BE2C (cell line): ENCODE data around the gene KLK1.
"Not testable (repeated sequence)": the region's sequence is repeated elsewhere in the genome, so short reads cannot be mapped to it uniquely, and the experiment has no call there.

Experiments used
- DNase-seq: peaks from one replicate; pipeline ENCODE4 v3.0.0-alpha.2; 2020
- H3K27me3 ChIP-seq: fragments of 250-450 bp; sonication (Bioruptor Pico); 2 replicates; pipeline ENCODE4 v1.5.1; 2020; ENCODE audit warnings: mild to moderate bottlenecking
- H3K36me3 ChIP-seq: fragments of 250-450 bp; sonication (Bioruptor Pico); 2 replicates; pipeline ENCODE4 v1.5.1; 2020; ENCODE audit warnings: mild to moderate bottlenecking
- H3K4me1 ChIP-seq: fragments of 250-450 bp; sonication (Bioruptor Pico); 2 replicates; pipeline ENCODE4 v1.5.1; 2020
- H3K4me3 ChIP-seq: 2 replicates; pipeline ENCODE4 v1.5.1; 2011; ENCODE audit warnings: low read depth, low read length
- H3K9me3 ChIP-seq: fragments of 250-450 bp; sonication (Bioruptor Pico); 2 replicates; pipeline ENCODE4 v1.5.1; 2020
- TF ChIP-seq, protein P1 (sequence below): IDR thresholded peaks from 2 replicates; pipeline ENCODE4 v1.5.1; 2012; ENCODE audit warnings: mild to moderate bottlenecking, low read depth, low read length

The KLK1 gene

DNA sequence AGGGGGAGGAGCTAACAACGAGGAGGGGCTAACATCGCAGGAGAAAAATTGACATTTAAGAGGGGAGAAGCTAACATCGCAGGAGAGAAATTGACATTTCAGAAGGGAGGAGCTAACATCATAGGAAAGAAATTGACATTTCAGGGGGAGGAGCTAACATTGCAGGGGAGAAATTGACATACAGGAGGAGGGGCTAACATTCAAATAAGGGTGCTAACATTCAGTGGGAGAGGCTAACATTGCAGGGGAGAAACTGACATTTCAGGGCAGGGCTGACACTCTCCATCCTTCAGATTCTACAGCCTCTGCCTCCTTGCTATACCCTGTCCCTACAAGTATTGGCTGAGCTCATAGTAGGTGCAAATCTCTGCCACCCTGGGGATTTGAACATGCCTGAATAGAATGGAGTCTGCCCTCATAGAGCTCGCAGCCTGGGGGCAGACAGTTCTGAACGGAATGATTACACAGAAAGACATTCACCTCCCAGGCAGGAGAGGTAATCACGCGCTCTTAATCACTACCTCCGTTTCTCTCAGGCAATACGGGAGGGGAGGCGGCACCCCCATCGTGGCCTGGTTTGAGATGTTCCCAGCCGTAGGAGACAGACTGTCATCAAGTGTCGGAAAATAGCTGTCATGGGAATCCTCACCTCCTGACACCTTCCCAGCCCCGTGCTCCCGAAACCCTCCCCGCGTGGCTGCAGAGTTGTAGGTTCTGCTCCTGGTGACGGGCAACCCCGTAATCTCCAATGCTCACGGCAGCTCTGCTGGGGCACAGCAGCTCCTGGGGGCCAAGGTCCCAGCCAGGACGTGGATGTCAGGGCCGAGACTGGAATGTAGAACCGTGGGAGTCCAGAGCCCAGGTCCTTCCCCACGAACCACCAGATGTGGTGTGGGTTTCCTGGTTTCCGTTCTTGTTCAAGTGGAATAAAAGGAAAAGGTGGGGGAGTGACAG lies 43.8 kb downstream of the KLK1 start:
- DNase-seq = no peak
- Histone ChIP-seq H3K4me3 (no peak overlapping the region), H3K36me3 (no peaks in the 10 kb centered on the region), H3K4me1 (no peaks in the 10 kb centered on the region), H3K27me3 (peaks cover 67% of the 10 kb centered on the region), H3K9me3 (no peaks in the 10 kb centered on the region; the same call in 1 of the 2 replicates)
- TF ChIP-seq, protein P1, sequence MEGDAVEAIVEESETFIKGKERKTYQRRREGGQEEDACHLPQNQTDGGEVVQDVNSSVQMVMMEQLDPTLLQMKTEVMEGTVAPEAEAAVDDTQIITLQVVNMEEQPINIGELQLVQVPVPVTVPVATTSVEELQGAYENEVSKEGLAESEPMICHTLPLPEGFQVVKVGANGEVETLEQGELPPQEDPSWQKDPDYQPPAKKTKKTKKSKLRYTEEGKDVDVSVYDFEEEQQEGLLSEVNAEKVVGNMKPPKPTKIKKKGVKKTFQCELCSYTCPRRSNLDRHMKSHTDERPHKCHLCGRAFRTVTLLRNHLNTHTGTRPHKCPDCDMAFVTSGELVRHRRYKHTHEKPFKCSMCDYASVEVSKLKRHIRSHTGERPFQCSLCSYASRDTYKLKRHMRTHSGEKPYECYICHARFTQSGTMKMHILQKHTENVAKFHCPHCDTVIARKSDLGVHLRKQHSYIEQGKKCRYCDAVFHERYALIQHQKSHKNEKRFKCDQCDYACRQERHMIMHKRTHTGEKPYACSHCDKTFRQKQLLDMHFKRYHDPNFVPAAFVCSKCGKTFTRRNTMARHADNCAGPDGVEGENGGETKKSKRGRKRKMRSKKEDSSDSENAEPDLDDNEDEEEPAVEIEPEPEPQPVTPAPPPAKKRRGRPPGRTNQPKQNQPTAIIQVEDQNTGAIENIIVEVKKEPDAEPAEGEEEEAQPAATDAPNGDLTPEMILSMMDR = no peak

- H3K9me3 ChIP-seq = no peaks in the 10 kb centered on the region; the same call in 1 of the 2 replicates
- peaks cover 69% of the 10 kb centered on the region for H3K27me3 ChIP-seq
- H3K4me3 ChIP-seq = no peak overlapping the region
- H3K4me1 ChIP-seq = no peaks in the 10 kb centered on the region
- no peak for DNase-seq
- TF ChIP-seq, protein P1 = no peak
- no peaks in the 10 kb centered on the region for H3K36me3 ChIP-seq
These were observed 44.6 kb downstream of the KLK1 start for GRCh38 chr19:50778906-50779430.

- Histone ChIP-seq H3K36me3 (no peaks in the 10 kb centered on the region), H3K4me1 (no peaks in the 10 kb centered on the region), H3K4me3 (no peak overlapping the region), H3K27me3 (peaks cover 68% of the 10 kb centered on the region), H3K9me3 (no peaks in the 10 kb centered on the region; the same call in 1 of the 2 replicates)
- DNase-seq = no peak
- TF ChIP-seq, protein P1 = no peak
These were observed 45.7 kb downstream of the KLK1 start for GRCh38 chr19:50777830-50778303.

DNA sequence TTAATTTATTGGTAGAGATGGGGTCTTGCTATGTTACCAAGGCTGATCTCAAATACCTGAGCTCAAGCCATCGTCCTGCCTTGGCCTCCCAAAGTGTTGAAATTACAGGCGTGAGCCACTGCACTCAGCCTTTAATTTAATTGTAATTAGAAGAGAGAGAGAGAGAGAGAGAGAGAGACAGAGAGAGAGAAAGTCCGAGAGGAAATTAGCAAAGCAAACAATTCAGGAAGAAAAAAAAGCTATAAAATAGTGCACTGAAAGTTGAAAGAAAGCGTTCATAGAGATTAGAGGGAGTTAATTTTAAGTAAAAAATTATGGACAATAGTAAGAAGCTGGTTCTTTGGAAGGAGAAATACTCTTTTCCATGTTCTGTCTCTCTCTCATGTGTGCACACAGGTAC lies 46.3 kb downstream of the KLK1 start:
- H3K9me3 ChIP-seq = no peaks in the 10 kb centered on the region; the same call in 1 of the 2 replicates
- no peak for DNase-seq
- no peaks in the 10 kb centered on the region for H3K4me1 ChIP-seq
- no peak overlapping the region for H3K4me3 ChIP-seq
- TF ChIP-seq, protein P1 = no peak
- peaks cover 64% of the 10 kb centered on the region for H3K27me3 ChIP-seq
- no peaks in the 10 kb centered on the region for H3K36me3 ChIP-seq

GRCh38 chr19:50776131-50776530 lies 47.5 kb downstream of the KLK1 start:
- no peaks in the 10 kb centered on the region; the same call in 1 of the 2 replicates for H3K9me3 ChIP-seq
- no peaks in the 10 kb centered on the region for H3K36me3 ChIP-seq
- TF ChIP-seq, protein P1 = no peak
- H3K4me1 ChIP-seq = no peaks in the 10 kb centered on the region
- H3K4me3 ChIP-seq = no peak overlapping the region
- no peak for DNase-seq
- H3K27me3 ChIP-seq = peaks cover 60% of the 10 kb centered on the region

GRCh38 chr19:50773454-50773853 lies 50.1 kb downstream of the KLK1 start:
- H3K9me3 ChIP-seq, H3K4me3 ChIP-seq, H3K36me3 ChIP-seq, H3K4me1 ChIP-seq, DNase-seq: not testable (repeated sequence)
- peaks cover 33% of the 10 kb centered on the region for H3K27me3 ChIP-seq

- not testable (repeated sequence) for DNase-seq, H3K4me3 ChIP-seq, H3K9me3 ChIP-seq, H3K4me1 ChIP-seq, H3K36me3 ChIP-seq
- H3K27me3 ChIP-seq = peaks cover 28% of the 10 kb centered on the region
These were observed 50.7 kb downstream of the KLK1 start for GRCh38 chr19:50772912-50773311.
